Mucosa of gallbladder (tissue), 1 donor: ENCODE data around the gene TKFC. TPM values are rescaled to one million over a fixed set of nuclear protein-coding genes. Genes with fewer than 3 reads are reported as not detected.
A peak's percentile ranks its signal among the peaks of the same experiment; 100 is the strongest.
"Not testable (repeated sequence)": the region's sequence is repeated elsewhere in the genome, so short reads cannot be mapped to it uniquely, and the experiment has no call there.

Experiments used
- DNase-seq: peaks from one replicate; pipeline ENCODE4 v3.0.0-alpha.2; 2020; ENCODE audit warnings: low spot score
- total RNA-seq: library from RNA; stranded (reverse); gene quantifications from one replicate; pipeline ENCODE4 v1.2.1, GENCODE V29; 2021
- donor health status: DM: no; HTN: no; CAD: no.

Gene TKFC
- total RNA-seq, 1 donor from 2014 or later: 67.8 TPM

- DNase-seq: peak; percentile 64
Measured at GRCh38 chr11:61369372-61370348, 36.6 kb downstream of the TKFC start.

GRCh38 chr11:61370349-61371005 lies 37.4 kb downstream of the TKFC start:
- DNase-seq: no peak

- no peak for DNase-seq
Measured at GRCh38 chr11:61372659-61373420, 39.8 kb downstream of the TKFC start.

GRCh38 chr11:61375761-61376108 lies 42.7 kb downstream of the TKFC start:
- DNase-seq: no peak

- no peak for DNase-seq
Measured at GRCh38 chr11:61377461-61378160, 44.6 kb downstream of the TKFC start.

GRCh38 chr11:61378713-61379313 lies 45.8 kb downstream of the TKFC start:
- peak; percentile 34 for DNase-seq

- no peak for DNase-seq
Measured at GRCh38 chr11:61380884-61381283, 47.9 kb downstream of the TKFC start.

- not testable (repeated sequence) for DNase-seq
Measured at GRCh38 chr11:61383859-61384258, 50.8 kb downstream of the TKFC start.

GRCh38 chr11:61384271-61385242 lies 51.5 kb downstream of the TKFC start:
- DNase-seq: no peak

- DNase-seq: no peak
Measured at GRCh38 chr11:61390161-61390560, 57.1 kb downstream of the TKFC start.

GRCh38 chr11:61392981-61393595 lies 60.1 kb downstream of the TKFC start:
- no peak for DNase-seq

Other genes starting within 250 kb of the TKFC start
- 3.5 TPM for gene CD5, start 230.7 kb upstream of the TKFC start, total RNA-seq
- 34.5 TPM for gene VPS37C, start 171.8 kb upstream of the TKFC start, total RNA-seq
- 0.26 TPM for gene PGA3, start 129.7 kb upstream of the TKFC start, total RNA-seq
- not detected for gene PGA4, start 110.9 kb upstream of the TKFC start, total RNA-seq
- not detected for gene PGA5, start 92.1 kb upstream of the TKFC start, total RNA-seq
- gene VWCE, start 37.9 kb upstream of the TKFC start, total RNA-seq: 0.81 TPM
- gene DDB1, start 123 bp upstream of the TKFC start, total RNA-seq: 160 TPM
- 44.8 TPM for gene CYB561A3, start 28.7 kb downstream of the TKFC start, total RNA-seq
- 38.4 TPM for gene TMEM138, start 29.1 kb downstream of the TKFC start, total RNA-seq
- 10.0 TPM for gene TMEM216, start 59.4 kb downstream of the TKFC start, total RNA-seq
- gene CPSF7, start 96.7 kb downstream of the TKFC start, total RNA-seq: 77.1 TPM
- 39.8 TPM for gene SDHAF2, start 96.9 kb downstream of the TKFC start, total RNA-seq
- 0.46 TPM for gene LRRC10B, start 175.5 kb downstream of the TKFC start, total RNA-seq
- gene SYT7, start 247.8 kb downstream of the TKFC start, total RNA-seq: 1.5 TPM